Breast epithelium (tissue), 4 donors: ENCODE data around the gene UGT3A1. TPM values are rescaled to one million over a fixed set of nuclear protein-coding genes. Genes with fewer than 3 reads are reported as not detected.

Source experiments
- DNase-seq, 2 donors: peaks; one replicate each; pipeline ENCODE4 v3.0.0-alpha.2; 2019; ENCODE audit warnings: low spot score in 2 of 2
- H3K27ac ChIP-seq, 2 donors: fragments of 200-600 bp; sonication (generic) in 1 of 2; one replicate each; pipeline ENCODE4 v1.5.1; 2016 to 2019; ENCODE audit warnings: mild to moderate bottlenecking in 1 of 2
- H3K27me3 ChIP-seq, 2 donors: fragments of 200-600 bp; sonication (generic) in 1 of 2; one replicate each; pipeline versions ENCODE4 v1.5.1 to v1.6.0; 2017 to 2019; ENCODE audit warnings: control low read depth in 1 of 2, mild to moderate bottlenecking in 1 of 2
- H3K36me3 ChIP-seq: fragments of 200-600 bp; one replicate; pipeline ENCODE4 v1.5.1; 2019
- H3K4me1 ChIP-seq, 2 donors: fragments of 200-600 bp; sonication (generic); one replicate each; pipeline ENCODE4 v1.5.1; 2016 to 2019; ENCODE audit warnings: control low read depth in 1 of 2
- H3K4me3 ChIP-seq, 3 donors: fragments of 200-600 bp; sonication (generic); 1 replicate in 2 of 3; 2 replicates in 1 of 3; pipeline ENCODE4 v1.5.1; 2016 to 2019; ENCODE audit warnings: mild to moderate bottlenecking in 3 of 3, moderate library complexity in 2 of 3
- H3K9me3 ChIP-seq, 2 donors: fragments of 200-600 bp; sonication (generic) in 1 of 2; one replicate each; pipeline ENCODE4 v1.5.1; 2016 to 2019; ENCODE audit warnings: control low read depth in 1 of 2
- POLR2A ChIP-seq: fragments of 450-650 bp; IDR thresholded peaks from one replicate; pipeline ENCODE4 v1.6.1; 2016; ENCODE audit warnings: antibody characterized with exemption, mild to moderate bottlenecking, moderate library complexity
- POLR2AphosphoS5 ChIP-seq, 3 donors: sonication (generic); formaldehyde crosslinking; IDR thresholded peaks; one replicate each; pipeline ENCODE4 v1.6.1; 2017; ENCODE audit warnings: antibody characterized with exemption in 3 of 3
- intact Hi-C: fragments of 100-400 bp; cut with DNase I; formaldehyde crosslinking; loops from one replicate; pipeline ENCODE4 v1.15.1; 2023; ENCODE audit warnings: low total_unique reads
- total RNA-seq, 3 donors: library from RNA; depleted of rRNA; stranded (reverse); fragments of >200 nt; gene quantifications; one replicate each; pipeline ENCODE4 v1.1.0, GENCODE V29; 2016
- TF ChIP-seq, protein P1 (sequence below), 3 donors: fragments of 450-650 bp; IDR thresholded peaks; one replicate each; pipeline ENCODE4 v1.5.1; 2016 to 2017; ENCODE audit warnings: antibody characterized with exemption in 3 of 3, mild to moderate bottlenecking in 3 of 3, moderate library complexity in 3 of 3

UGT3A1 gene
- total RNA-seq, 3 donors from 2014 or later, result not detected

DNA sequence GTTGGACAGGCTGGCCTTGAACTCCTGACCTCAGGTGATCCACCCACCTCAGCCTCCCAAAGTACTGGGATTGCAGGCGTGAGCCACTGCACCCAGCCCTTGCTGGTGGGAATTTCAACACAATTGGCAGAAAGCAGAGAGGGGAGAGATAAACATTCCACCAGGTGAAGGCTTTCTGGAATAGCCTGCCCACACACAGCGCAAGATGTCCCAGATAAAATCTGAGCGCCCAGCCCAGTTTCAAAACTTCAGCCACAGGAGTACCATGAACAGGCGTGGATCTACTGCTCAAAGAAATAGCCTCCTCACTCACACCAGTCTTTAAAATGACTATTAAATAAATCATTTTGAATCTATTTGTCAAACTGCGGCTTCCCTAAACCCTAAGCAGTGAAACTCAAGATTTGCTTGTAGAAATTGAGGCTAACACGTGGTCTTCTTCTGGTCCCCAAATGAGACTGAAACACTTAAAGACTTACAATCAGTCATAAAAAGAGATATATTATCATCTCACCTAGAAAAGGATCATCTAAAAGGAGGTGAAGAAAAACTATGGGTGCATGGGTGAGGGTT lies 87.5 kb downstream of the UGT3A1 start:
- no peak for DNase-seq
- Histone ChIP-seq H3K4me1 (no peaks in the 10 kb centered on the region), H3K27ac (no peak overlapping the region), H3K4me3 (no peak overlapping the region), H3K36me3 (no peaks in the 10 kb centered on the region), H3K9me3 (no peaks in the 10 kb centered on the region), H3K27me3 (no peaks in the 10 kb centered on the region)
- TF ChIP-seq POLR2A (no peak), POLR2AphosphoS5 (IDR thresholded peaks at IDR 0.05) (no peak)
- TF ChIP-seq, protein P1, sequence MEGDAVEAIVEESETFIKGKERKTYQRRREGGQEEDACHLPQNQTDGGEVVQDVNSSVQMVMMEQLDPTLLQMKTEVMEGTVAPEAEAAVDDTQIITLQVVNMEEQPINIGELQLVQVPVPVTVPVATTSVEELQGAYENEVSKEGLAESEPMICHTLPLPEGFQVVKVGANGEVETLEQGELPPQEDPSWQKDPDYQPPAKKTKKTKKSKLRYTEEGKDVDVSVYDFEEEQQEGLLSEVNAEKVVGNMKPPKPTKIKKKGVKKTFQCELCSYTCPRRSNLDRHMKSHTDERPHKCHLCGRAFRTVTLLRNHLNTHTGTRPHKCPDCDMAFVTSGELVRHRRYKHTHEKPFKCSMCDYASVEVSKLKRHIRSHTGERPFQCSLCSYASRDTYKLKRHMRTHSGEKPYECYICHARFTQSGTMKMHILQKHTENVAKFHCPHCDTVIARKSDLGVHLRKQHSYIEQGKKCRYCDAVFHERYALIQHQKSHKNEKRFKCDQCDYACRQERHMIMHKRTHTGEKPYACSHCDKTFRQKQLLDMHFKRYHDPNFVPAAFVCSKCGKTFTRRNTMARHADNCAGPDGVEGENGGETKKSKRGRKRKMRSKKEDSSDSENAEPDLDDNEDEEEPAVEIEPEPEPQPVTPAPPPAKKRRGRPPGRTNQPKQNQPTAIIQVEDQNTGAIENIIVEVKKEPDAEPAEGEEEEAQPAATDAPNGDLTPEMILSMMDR (IDR thresholded peaks at IDR 0.05), result no peak
- intact Hi-C loops, result no loop called here

DNA sequence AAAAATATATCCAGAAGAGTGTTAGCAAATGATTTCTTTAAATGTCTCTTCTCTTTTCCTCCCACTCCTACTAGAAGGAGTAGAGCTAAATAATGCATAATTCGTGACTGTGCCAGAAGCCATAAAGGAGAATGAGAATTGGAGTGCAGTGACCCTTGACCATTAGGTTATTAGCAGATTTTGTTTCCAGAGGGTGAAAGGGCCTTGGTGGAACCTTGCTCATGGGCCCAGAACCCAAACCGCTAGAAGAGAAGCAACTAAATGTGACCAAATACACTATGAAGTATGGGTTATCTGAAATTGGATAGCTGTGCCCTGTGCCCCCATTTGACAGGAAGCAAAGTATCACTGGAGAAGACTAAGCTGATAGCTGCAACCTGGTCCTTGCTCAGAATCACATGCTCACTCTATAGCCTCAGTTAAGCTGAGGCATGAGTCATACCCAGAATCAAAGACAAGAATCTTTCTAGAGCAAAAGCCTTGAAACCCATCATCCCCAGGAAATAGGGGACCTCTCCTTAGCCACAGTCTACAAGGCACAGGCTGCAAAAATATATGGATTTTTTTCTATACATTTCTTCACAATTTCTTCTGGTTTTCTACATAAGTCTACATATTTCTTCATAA lies 89.0 kb downstream of the UGT3A1 start:
- H3K9me3 ChIP-seq, result no peaks in the 10 kb centered on the region
- no peak for TF ChIP-seq POLR2A
- TF ChIP-seq, protein P1 (IDR thresholded peaks at IDR 0.05), result no peak
- no peak for TF ChIP-seq POLR2AphosphoS5 (IDR thresholded peaks at IDR 0.05)
- no peak overlapping the region for H3K4me3 ChIP-seq
- intact Hi-C loops, result no loop called here
- no peak for DNase-seq
- no peaks in the 10 kb centered on the region for H3K36me3 ChIP-seq
- H3K27ac ChIP-seq, result no peak overlapping the region
- no peaks in the 10 kb centered on the region for H3K4me1 ChIP-seq
- no peaks in the 10 kb centered on the region for H3K27me3 ChIP-seq

Other genes with a start within 250 kb of the UGT3A1 start
- gene IL7R, start 134.5 kb downstream of the UGT3A1 start, total RNA-seq, result 10 to 100 TPM; 10.1 to 26.1 (median 16.7) TPM
- gene CAPSL, start 52.8 kb downstream of the UGT3A1 start, total RNA-seq, result not detected
- not detected for gene UGT3A2, start 75.5 kb upstream of the UGT3A1 start, total RNA-seq
- gene LMBRD2, start 160.5 kb upstream of the UGT3A1 start, total RNA-seq, result 10 to 100 TPM; 11.0 to 19.3 (median 13.1) TPM
- gene SKP2, start 160.7 kb upstream of the UGT3A1 start, total RNA-seq, result 10 to 100 TPM in 1 of 3 donors, 1 to 10 TPM in 2; 9.1 to 11.1 (median 9.2) TPM